Endodermal cell (in vitro differentiated cells): ENCODE results near the gene ABLIM2. TPM values are rescaled to one million over a fixed set of nuclear protein-coding genes. Genes with fewer than 3 reads are reported as not detected.

Source experiments
- DNase-seq: peaks from one replicate; pipeline ENCODE4 v3.0.0-alpha.2; 2017
- H3K27ac ChIP-seq: 2 replicates; pipeline ENCODE4 v1.5.1; 2013; ENCODE audit warnings: mild to moderate bottlenecking, low read depth, low read length, moderate library complexity
- H3K27me3 ChIP-seq: 2 replicates; pipeline ENCODE4 v1.6.1; 2013; ENCODE audit warnings: mild to moderate bottlenecking, low read length, moderate library complexity; ENCODE audit not compliant: insufficient read depth, control insufficient read depth, poor library complexity, severe bottlenecking
- H3K36me3 ChIP-seq: 2 replicates; pipeline ENCODE4 v1.7.0; 2013; ENCODE audit warnings: mild to moderate bottlenecking, low read length, moderate library complexity; ENCODE audit not compliant: control insufficient read depth, insufficient read depth
- H3K4me1 ChIP-seq: one replicate; pipeline ENCODE4 v1.7.0; 2013; ENCODE audit warnings: low read length; ENCODE audit not compliant: control insufficient read depth, insufficient read depth
- H3K4me3 ChIP-seq: 2 replicates; pipeline ENCODE4 v1.5.1; 2013; ENCODE audit warnings: mild to moderate bottlenecking, low read length, moderate library complexity
- H3K9ac ChIP-seq: 2 replicates; pipeline ENCODE4 v1.6.1; 2013; ENCODE audit warnings: mild to moderate bottlenecking, low read length, moderate library complexity; ENCODE audit not compliant: poor library complexity, severe bottlenecking; ENCODE audit errors: extremely low read depth
- H3K9me3 ChIP-seq: 2 replicates; pipeline ENCODE4 v1.6.1; 2013; ENCODE audit warnings: mild to moderate bottlenecking, low read length, moderate library complexity; ENCODE audit not compliant: control insufficient read depth
- H3K27ac Mint-ChIP-seq: 2 replicates; pipeline ENCODE4 v1.8.0; 2020; ENCODE audit warnings: mixed read lengths
- H3K27me3 Mint-ChIP-seq: 2 replicates; pipeline ENCODE4 v1.8.0; 2021; ENCODE audit warnings: mild to moderate bottlenecking, mixed read lengths; ENCODE audit not compliant: insufficient read depth
- H3K36me3 Mint-ChIP-seq: 2 replicates; pipeline ENCODE4 v1.8.0; 2020; ENCODE audit warnings: low read depth, mixed read lengths
- H3K4me1 Mint-ChIP-seq: 2 replicates; pipeline ENCODE4 v1.8.0; 2020; ENCODE audit warnings: mixed read lengths
- H3K4me3 Mint-ChIP-seq: 2 replicates; pipeline ENCODE4 v1.8.0; 2020; ENCODE audit warnings: mild to moderate bottlenecking, moderate library complexity, mixed read lengths
- H3K9me3 Mint-ChIP-seq: 2 replicates; pipeline ENCODE4 v1.8.0; 2020; ENCODE audit warnings: mild to moderate bottlenecking, mixed read lengths
- WGBS, 2 experiments: methylation state at CpG; one replicate each; pipeline versions ENCODE4 v1.1.5 to v1.1.7; 2013; ENCODE audit warnings: missing lambda C conversion rate in 2 of 2, mixed read lengths in 1 of 2; ENCODE audit not compliant: insufficient coverage in 1 of 2, insufficient read length in 1 of 2; 5-methylcytosine and 5-hydroxymethylcytosine counted together
- total RNA-seq, 2 donors: library from RNA; stranded (reverse); fragmentation: NEBNext Ultra II Directional in 1 of 2; extraction: Animal tissue kit (Norgen Biotek cat#: 25700) in 1 of 2; gene quantifications; 2 replicates in 1 of 2; 3 replicates in 1 of 2; pipeline ENCODE4 v1.2.1, GENCODE V29; 2021
- TF ChIP-seq, protein P1 (sequence below): fragments of 200-600 bp; sonication (generic); conservative IDR thresholded peaks from 2 replicates; pipeline ENCODE4 v1.5.0; 2021; ENCODE audit warnings: antibody characterized with exemption, mild to moderate bottlenecking

The ABLIM2 gene
- total RNA-seq, 2 donors from 2014 or later = 0.35 to 1.6 TPM

- TF ChIP-seq, protein P1, sequence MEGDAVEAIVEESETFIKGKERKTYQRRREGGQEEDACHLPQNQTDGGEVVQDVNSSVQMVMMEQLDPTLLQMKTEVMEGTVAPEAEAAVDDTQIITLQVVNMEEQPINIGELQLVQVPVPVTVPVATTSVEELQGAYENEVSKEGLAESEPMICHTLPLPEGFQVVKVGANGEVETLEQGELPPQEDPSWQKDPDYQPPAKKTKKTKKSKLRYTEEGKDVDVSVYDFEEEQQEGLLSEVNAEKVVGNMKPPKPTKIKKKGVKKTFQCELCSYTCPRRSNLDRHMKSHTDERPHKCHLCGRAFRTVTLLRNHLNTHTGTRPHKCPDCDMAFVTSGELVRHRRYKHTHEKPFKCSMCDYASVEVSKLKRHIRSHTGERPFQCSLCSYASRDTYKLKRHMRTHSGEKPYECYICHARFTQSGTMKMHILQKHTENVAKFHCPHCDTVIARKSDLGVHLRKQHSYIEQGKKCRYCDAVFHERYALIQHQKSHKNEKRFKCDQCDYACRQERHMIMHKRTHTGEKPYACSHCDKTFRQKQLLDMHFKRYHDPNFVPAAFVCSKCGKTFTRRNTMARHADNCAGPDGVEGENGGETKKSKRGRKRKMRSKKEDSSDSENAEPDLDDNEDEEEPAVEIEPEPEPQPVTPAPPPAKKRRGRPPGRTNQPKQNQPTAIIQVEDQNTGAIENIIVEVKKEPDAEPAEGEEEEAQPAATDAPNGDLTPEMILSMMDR = no peak
- H3K4me3 ChIP-seq = no peak overlapping the region
- no peak overlapping the region for H3K9ac ChIP-seq
- 89 to 92% methylated on average over 13 to 18 of the region's 18 CpGs for WGBS, 2 experiments
- Mint-ChIP-seq H3K27ac (no peak overlapping the region), H3K9me3 (peaks cover 37% of the 10 kb centered on the region), H3K4me3 (no peak overlapping the region), H3K36me3 (peaks cover 15% of the 10 kb centered on the region), H3K4me1 (no peaks in the 10 kb centered on the region), H3K27me3 (peaks cover 1% of the 10 kb centered on the region)
- no peaks in the 10 kb centered on the region for H3K36me3 ChIP-seq
- H3K9me3 ChIP-seq = peaks cover 21% of the 10 kb centered on the region
- DNase-seq = no peak
- H3K4me1 ChIP-seq = no peaks in the 10 kb centered on the region
- H3K27me3 ChIP-seq = no peaks in the 10 kb centered on the region
- H3K27ac ChIP-seq = no peak overlapping the region
These were observed 98.0 kb downstream of the ABLIM2 start for GRCh38 chr4:8060632-8061031.

DNA sequence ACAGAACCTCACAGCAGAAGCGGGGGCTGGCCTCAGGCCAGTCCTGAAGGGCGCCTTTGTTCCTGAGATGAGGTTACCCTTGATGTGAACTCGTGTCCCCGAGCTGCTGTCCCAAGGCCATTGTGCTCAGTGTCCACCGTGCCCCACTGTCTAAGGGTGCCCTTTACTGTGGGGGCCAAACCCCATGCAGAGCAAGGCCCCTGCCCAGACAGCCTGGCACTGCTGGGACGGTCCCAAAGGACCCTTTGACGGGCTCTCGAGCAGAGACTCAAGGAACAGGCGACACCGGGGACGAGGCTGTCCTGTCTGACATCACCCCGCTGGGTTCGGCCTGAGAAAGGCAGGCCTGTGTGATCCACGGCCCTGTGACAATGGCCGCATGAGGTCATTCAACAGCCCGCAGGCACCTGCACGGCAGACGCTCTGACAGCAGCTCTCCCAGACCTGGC is 100.6 kb downstream of the ABLIM2 start:
- H3K27ac Mint-ChIP-seq = no peak overlapping the region
- H3K4me1 Mint-ChIP-seq = no peaks in the 10 kb centered on the region
- H3K4me3 Mint-ChIP-seq = no peak overlapping the region
- Histone ChIP-seq H3K36me3 (no peaks in the 10 kb centered on the region), H3K4me1 (no peaks in the 10 kb centered on the region), H3K27me3 (no peaks in the 10 kb centered on the region), H3K9me3 (peaks cover 11% of the 10 kb centered on the region), H3K27ac (no peak overlapping the region), H3K9ac (no peak overlapping the region), H3K4me3 (no peak overlapping the region)
- DNase-seq = no peak
- H3K9me3 Mint-ChIP-seq = peaks cover 31% of the 10 kb centered on the region
- peaks cover 1% of the 10 kb centered on the region for H3K27me3 Mint-ChIP-seq
- H3K36me3 Mint-ChIP-seq = peaks cover 8% of the 10 kb centered on the region
- TF ChIP-seq, protein P1 = no peak
- 93 to 94% methylated on average over 16 to 18 of the region's 18 CpGs for WGBS, 2 experiments

DNA sequence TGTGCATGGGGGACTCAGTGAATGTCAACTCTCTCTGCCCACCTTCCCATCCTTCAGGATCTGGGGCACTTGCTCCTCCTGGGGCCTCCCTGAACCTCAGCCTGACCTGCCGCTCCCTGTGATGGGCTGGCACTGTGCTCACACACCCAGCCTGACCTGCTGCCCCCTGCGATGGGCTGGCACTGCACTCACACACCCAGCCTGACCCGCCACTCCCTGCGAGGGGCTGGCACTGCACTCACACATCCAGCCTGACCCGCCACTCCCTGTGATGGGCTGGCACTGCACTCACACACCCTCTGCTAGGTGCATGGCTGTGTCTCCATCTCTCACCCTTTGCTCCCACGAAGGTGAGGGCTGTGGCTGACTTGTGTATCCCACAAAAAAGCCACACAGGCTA is 103.4 kb downstream of the ABLIM2 start:
- 91 to 93% methylated on average over 3 to 6 of the region's 6 CpGs for WGBS, 2 experiments
- Mint-ChIP-seq H3K9me3 (peaks cover 26% of the 10 kb centered on the region), H3K36me3 (peaks cover 8% of the 10 kb centered on the region), H3K27ac (no peak overlapping the region), H3K4me1 (peaks cover 4% of the 10 kb centered on the region), H3K27me3 (peaks cover 1% of the 10 kb centered on the region), H3K4me3 (no peak overlapping the region)
- H3K9me3 ChIP-seq = peaks cover 11% of the 10 kb centered on the region
- no peak for DNase-seq
- TF ChIP-seq, protein P1 = no peak
- no peak overlapping the region for H3K9ac ChIP-seq
- H3K4me3 ChIP-seq = no peak overlapping the region
- H3K36me3 ChIP-seq = no peaks in the 10 kb centered on the region
- H3K27me3 ChIP-seq = no peaks in the 10 kb centered on the region
- no peaks in the 10 kb centered on the region for H3K4me1 ChIP-seq
- no peak overlapping the region for H3K27ac ChIP-seq
